ENCODE measurements around the gene AOC1. TPM values are rescaled to one million over a fixed set of nuclear protein-coding genes. Genes with fewer than 3 reads are reported as not detected.
A peak's percentile ranks its signal among the peaks of the same experiment; 100 is the strongest.

The AOC1 gene
- total RNA-seq, 4 donors from 2014 or later: 0.26 to 0.55 (median 0.29) TPM; not detected in 1

DNA sequence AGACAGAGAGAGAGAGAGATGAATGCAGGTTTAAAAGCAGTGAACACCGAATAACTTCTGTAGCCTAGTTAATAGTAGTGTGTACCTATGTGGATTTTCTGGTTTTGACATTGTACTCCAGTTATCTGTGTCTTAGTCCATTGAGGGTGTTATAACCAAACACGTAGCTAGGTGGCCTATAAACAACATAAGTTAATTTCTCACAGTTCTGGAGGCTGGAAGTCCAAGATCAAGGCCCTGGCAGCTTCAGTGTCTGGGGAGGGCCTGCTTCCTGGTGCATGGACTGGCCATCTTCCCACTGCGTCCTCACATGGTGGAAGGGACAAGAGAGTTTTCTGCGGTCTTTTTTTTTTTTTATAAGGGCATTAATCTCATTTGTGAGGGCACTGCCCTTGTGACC lies 23.5 kb downstream of the AOC1 start:
- intact Hi-C loops (cut with DNase I; ENCODE audit: low total_unique reads): no loop called here

DNA sequence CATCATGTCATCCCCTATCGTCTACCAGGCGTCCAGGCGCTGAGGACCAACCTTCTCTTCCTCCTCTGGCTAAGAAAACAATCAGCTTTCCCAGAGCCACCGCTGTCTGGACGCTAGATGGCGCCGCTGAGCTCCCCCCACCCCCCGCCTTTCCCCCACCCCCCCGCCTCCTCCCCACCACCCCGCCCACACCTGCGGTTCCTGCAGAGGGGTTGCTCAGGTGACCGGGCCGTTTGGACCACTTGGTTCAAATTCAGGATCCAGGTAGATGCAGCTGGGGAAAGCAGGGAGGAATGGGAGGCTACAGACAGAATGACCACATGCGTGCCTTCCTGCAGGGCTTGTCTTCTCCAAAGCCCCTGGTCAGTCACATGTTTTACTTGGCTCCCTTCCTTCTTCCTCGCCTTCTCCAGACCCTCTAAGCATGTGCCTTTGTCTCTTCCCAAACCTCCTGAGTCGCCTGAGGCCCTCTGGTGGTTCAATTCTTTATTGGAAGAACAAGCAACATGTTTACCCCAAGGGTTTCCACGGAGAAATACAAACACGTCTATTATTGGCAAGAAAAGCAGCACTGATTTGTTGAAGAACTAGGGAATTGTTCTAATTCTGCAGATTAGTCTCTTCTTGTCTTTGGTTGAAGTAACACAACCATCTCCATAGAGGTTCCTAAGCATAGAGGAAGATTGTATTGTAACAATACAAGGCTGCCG lies 24.7 kb downstream of the AOC1 start:
- peaks cover 0 to 5% of the 10 kb centered on the region in 2 donors for H3K9me3 ChIP-seq
- intact Hi-C loops (cut with DNase I; ENCODE audit: low total_unique reads): no loop called here
- peak; percentile 52 to 58 for DNase-seq
- no peak for TF ChIP-seq POLR2A (IDR thresholded peaks at IDR 0.05)
- TF ChIP-seq, protein P1, sequence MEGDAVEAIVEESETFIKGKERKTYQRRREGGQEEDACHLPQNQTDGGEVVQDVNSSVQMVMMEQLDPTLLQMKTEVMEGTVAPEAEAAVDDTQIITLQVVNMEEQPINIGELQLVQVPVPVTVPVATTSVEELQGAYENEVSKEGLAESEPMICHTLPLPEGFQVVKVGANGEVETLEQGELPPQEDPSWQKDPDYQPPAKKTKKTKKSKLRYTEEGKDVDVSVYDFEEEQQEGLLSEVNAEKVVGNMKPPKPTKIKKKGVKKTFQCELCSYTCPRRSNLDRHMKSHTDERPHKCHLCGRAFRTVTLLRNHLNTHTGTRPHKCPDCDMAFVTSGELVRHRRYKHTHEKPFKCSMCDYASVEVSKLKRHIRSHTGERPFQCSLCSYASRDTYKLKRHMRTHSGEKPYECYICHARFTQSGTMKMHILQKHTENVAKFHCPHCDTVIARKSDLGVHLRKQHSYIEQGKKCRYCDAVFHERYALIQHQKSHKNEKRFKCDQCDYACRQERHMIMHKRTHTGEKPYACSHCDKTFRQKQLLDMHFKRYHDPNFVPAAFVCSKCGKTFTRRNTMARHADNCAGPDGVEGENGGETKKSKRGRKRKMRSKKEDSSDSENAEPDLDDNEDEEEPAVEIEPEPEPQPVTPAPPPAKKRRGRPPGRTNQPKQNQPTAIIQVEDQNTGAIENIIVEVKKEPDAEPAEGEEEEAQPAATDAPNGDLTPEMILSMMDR (IDR thresholded peaks at IDR 0.05): peak; percentile 17 to 62 (median 36)
- no peaks in the 10 kb centered on the region for H3K27me3 ChIP-seq
- no peaks in the 10 kb centered on the region for H3K4me1 ChIP-seq
- no peaks in the 10 kb centered on the region for H3K36me3 ChIP-seq
- no peak overlapping the region for H3K4me3 ChIP-seq
- peak overlapping the region in 1 of 2 donors; percentile 17 for H3K27ac ChIP-seq

More for the DNA sequence above, 23.5 kb downstream of the AOC1 start:
- H3K9me3 ChIP-seq: no peaks in the 10 kb centered on the region
- no peaks in the 10 kb centered on the region for H3K27me3 ChIP-seq
- H3K4me1 ChIP-seq: no peaks in the 10 kb centered on the region
- TF ChIP-seq, protein P1 (IDR thresholded peaks at IDR 0.05): no peak
- TF ChIP-seq POLR2A (IDR thresholded peaks at IDR 0.05): no peak
- DNase-seq: no peak
- no peak overlapping the region for H3K27ac ChIP-seq
- no peak overlapping the region for H3K4me3 ChIP-seq
- H3K36me3 ChIP-seq: no peaks in the 10 kb centered on the region

DNA sequence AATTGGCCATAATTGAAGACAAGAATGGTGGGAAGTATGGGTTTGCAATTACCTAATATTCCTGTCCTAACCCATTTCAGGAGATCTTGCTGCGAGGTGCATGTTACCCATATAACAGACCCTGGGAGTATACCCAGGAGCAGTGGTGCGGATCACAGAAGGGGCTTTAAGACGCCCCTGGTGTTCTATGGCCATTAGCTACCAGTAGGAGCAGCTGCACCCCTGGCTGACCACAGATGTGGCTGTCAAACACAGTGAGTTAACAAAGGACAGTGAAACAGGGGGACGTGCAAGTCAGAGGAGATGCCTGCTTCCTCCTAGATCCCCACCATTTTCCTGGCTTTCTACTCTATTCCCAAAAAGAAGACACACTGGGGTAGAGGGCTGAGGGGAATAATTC lies 25.2 kb downstream of the AOC1 start:
- intact Hi-C loops (cut with DNase I; ENCODE audit: low total_unique reads): no loop called here
- TF ChIP-seq, protein P1 (IDR thresholded peaks at IDR 0.05): no peak
- TF ChIP-seq POLR2A (IDR thresholded peaks at IDR 0.05): no peak
- Histone ChIP-seq H3K27me3 (no peaks in the 10 kb centered on the region), H3K9me3 (peaks cover 0 to 5% of the 10 kb centered on the region in 2 donors), H3K36me3 (no peaks in the 10 kb centered on the region), H3K4me3 (no peak overlapping the region), H3K4me1 (no peaks in the 10 kb centered on the region), H3K27ac (no peak overlapping the region)
- no peak for DNase-seq

DNA sequence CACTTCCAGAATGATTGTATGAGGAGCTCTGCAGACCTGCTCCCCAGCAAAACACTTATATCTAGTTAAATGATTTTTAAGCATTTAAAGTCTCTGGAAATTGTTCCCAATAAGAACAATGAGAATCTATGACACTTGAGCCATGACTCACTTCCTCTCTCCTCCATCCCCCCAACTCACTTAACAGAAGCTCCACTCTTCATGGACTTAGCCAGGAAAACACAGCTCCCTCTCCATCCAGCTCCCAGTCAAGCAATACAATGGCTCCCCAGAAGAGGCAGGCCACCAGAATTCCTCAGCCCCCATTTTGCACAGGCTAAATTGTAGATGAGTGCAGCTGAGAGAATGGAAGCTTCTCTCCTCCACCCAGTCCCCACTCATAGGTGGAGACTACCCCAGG lies 27.0 kb downstream of the AOC1 start:
- Histone ChIP-seq H3K27me3 (no peaks in the 10 kb centered on the region), H3K27ac (no peak overlapping the region), H3K4me3 (no peak overlapping the region), H3K36me3 (no peaks in the 10 kb centered on the region), H3K9me3 (peaks cover 0 to 5% of the 10 kb centered on the region in 2 donors), H3K4me1 (no peaks in the 10 kb centered on the region)
- DNase-seq: no peak
- TF ChIP-seq, protein P1 (IDR thresholded peaks at IDR 0.05): no peak
- TF ChIP-seq POLR2A (IDR thresholded peaks at IDR 0.05): no peak
- intact Hi-C loops (cut with DNase I; ENCODE audit: low total_unique reads): no loop called here

DNA sequence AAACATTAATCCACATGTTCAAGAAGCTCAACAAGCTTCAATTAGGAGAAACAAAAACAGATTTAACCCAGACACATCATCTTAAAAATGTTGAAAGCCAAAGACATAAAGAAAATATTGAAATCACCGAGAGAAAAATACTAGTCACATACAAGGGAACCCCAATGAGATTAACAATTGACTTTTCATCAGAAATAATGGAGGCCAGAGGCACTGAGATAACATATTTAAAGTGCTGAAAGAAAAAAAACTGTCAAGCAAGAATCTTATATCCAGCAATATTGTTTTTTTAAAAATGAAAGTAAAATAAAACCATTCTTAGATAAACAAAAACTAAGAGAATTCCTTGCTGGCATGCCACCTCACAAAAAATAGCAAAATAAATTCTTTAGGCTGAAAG lies 28.9 kb downstream of the AOC1 start:
- Histone ChIP-seq H3K36me3 (no peaks in the 10 kb centered on the region), H3K9me3 (peaks cover 0 to 5% of the 10 kb centered on the region in 2 donors), H3K4me3 (no peak overlapping the region), H3K27ac (no peak overlapping the region), H3K27me3 (no peaks in the 10 kb centered on the region), H3K4me1 (no peaks in the 10 kb centered on the region)
- intact Hi-C loops (cut with DNase I; ENCODE audit: low total_unique reads): no loop called here
- TF ChIP-seq POLR2A (IDR thresholded peaks at IDR 0.05): no peak
- TF ChIP-seq, protein P1 (IDR thresholded peaks at IDR 0.05): no peak
- no peak for DNase-seq
